ENCODE results near the gene SLC16A3. TPM values are rescaled to one million over a fixed set of nuclear protein-coding genes. Genes with fewer than 3 reads are reported as not detected.

The SLC16A3 gene
- total and polyA plus RNA-seq, 2 donors (not counting 1 experiment from before 2014, with no cell fraction given): 14.9 to 65.7 TPM

- Histone ChIP-seq H3K9me3 (ENCODE audit: control extremely low read depth in 1 of 3, control insufficient read depth in 2 of 3, insufficient read depth in 1 of 3, low read length in 2 of 3) (no peaks in the 10 kb centered on the region), H3K4me1 (ENCODE audit: control insufficient read depth in 2 of 2, insufficient read depth in 2 of 2, low read length in 2 of 2) (peaks cover 30 to 81% of the 10 kb centered on the region in 2 donors), H3K27ac (ENCODE audit: low read length in 2 of 2) (no peak overlapping the region), H3K27me3 (replicated peaks in 1 of 4; ENCODE audit: control extremely low read depth in 1 of 4, control insufficient read depth in 3 of 4, insufficient read depth in 4 of 4, low read length in 3 of 4) (no peaks in the 10 kb centered on the region), H3K4me2 (replicated peaks; ENCODE audit: low read depth, low read length, poor library complexity, severe bottlenecking) (no peak overlapping the region), H3K4me3 (ENCODE audit: control extremely low read depth in 1 of 5, extremely low read depth in 1 of 5, insufficient read depth in 1 of 5, low read depth in 2 of 5, low read length in 4 of 5) (no peak overlapping the region), H2AFZ (ENCODE audit: insufficient read depth, low read depth, low read length, poor library complexity, severe bottlenecking) (no peak overlapping the region), H3K9ac (ENCODE audit: low read length) (no peak overlapping the region), H3K36me3 (replicated peaks in 1 of 2; ENCODE audit: control extremely low read depth in 1 of 2, control insufficient read depth in 1 of 2, extremely low read depth in 1 of 2, insufficient read depth in 2 of 2, low read length in 1 of 2) (peaks cover 0 to 5% of the 10 kb centered on the region in 2 experiments), H4K20me1 (ENCODE audit: control insufficient read depth, insufficient read depth, low read length, poor library complexity, severe bottlenecking) (peaks cover 71% of the 10 kb centered on the region), H3K79me2 (ENCODE audit: control insufficient read depth, insufficient read depth, low read length) (peaks cover under 1% of the 10 kb centered on the region)
- ATAC-seq (ENCODE audit: low read depth) (no peak), DNase-seq (no peak)
- WGBS (ENCODE audit: insufficient coverage): 71% methylated on average over 25 of the region's 26 CpGs
- TF ChIP-seq EZH2 (IDR thresholded peaks at IDR 0.05; ENCODE audit: borderline replicate concordance, insufficient read depth, low read depth, low read length, poor library complexity, severe bottlenecking): no peak
- TF ChIP-seq, protein P1, sequence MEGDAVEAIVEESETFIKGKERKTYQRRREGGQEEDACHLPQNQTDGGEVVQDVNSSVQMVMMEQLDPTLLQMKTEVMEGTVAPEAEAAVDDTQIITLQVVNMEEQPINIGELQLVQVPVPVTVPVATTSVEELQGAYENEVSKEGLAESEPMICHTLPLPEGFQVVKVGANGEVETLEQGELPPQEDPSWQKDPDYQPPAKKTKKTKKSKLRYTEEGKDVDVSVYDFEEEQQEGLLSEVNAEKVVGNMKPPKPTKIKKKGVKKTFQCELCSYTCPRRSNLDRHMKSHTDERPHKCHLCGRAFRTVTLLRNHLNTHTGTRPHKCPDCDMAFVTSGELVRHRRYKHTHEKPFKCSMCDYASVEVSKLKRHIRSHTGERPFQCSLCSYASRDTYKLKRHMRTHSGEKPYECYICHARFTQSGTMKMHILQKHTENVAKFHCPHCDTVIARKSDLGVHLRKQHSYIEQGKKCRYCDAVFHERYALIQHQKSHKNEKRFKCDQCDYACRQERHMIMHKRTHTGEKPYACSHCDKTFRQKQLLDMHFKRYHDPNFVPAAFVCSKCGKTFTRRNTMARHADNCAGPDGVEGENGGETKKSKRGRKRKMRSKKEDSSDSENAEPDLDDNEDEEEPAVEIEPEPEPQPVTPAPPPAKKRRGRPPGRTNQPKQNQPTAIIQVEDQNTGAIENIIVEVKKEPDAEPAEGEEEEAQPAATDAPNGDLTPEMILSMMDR (IDR thresholded peaks at IDR 0.05): no peak
- H3K27ac Mint-ChIP-seq: peak overlapping the region; percentile 65
- ChIA-PET CTCF (interaction anchor here (1.0 to 5.1 kb wide), 7 partner anchors 28 to 204 kb away, joined by 4 to 53 read pairs (median 5); partner anchors contain the start of gene CD7), POLR2A (interaction anchor here (1.2 to 2.4 kb wide), 3 partner anchors 18 to 64 kb away, joined by 3 to 15 read pairs (median 6); no protein-coding TSS in a partner anchor)
- peak overlapping the region; percentile 23 for H3K4me3 Mint-ChIP-seq
- no peaks in the 10 kb centered on the region for H3K27me3 Mint-ChIP-seq
- H3K4me1 Mint-ChIP-seq: peaks cover 50% of the 10 kb centered on the region
- intact Hi-C loops (cut with micrococcal nuclease): no loop called here
- no peaks in the 10 kb centered on the region for H3K9me3 Mint-ChIP-seq (ENCODE audit: insufficient read depth)
Observed at GRCh38 chr17:82234211-82235055, 5.6 kb downstream of the SLC16A3 start.

Measured in B cell (primary cell).